Measurements from ENCODE around the gene EOLA2.
"Not testable (repeated sequence)": the region's sequence is repeated elsewhere in the genome, so short reads cannot be mapped to it uniquely, and the experiment has no call there.

EOLA2 gene

GRCh38 chrX:149898554-149898953 is 39.7 kb downstream of the EOLA2 start:
- H3K4me3 ChIP-seq (ENCODE audit: low read length), result no peak overlapping the region

GRCh38 chrX:149890828-149891227 is 47.5 kb downstream of the EOLA2 start:
- not testable (repeated sequence) for H3K4me3 ChIP-seq (ENCODE audit: low read length); DNase-seq (ENCODE audit: low read depth, low spot score)

More at GRCh38 chrX:149898554-149898953, 39.7 kb downstream of the EOLA2 start:
- DNase-seq (ENCODE audit: low read depth, low spot score), result no peak

Measured in Jurkat, Clone E6-1 (cell line).